ENCODE results near the gene SBSN.

SBSN gene, protein sequence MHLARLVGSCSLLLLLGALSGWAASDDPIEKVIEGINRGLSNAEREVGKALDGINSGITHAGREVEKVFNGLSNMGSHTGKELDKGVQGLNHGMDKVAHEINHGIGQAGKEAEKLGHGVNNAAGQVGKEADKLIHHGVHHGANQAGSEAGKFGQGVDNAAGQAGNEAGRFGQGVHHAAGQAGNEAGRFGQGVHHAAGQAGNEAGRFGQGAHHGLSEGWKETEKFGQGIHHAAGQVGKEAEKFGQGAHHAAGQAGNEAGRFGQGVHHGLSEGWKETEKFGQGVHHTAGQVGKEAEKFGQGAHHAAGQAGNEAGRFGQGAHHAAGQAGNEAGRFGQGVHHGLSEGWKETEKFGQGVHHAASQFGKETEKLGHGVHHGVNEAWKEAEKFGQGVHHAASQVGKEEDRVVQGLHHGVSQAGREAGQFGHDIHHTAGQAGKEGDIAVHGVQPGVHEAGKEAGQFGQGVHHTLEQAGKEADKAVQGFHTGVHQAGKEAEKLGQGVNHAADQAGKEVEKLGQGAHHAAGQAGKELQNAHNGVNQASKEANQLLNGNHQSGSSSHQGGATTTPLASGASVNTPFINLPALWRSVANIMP

DNA sequence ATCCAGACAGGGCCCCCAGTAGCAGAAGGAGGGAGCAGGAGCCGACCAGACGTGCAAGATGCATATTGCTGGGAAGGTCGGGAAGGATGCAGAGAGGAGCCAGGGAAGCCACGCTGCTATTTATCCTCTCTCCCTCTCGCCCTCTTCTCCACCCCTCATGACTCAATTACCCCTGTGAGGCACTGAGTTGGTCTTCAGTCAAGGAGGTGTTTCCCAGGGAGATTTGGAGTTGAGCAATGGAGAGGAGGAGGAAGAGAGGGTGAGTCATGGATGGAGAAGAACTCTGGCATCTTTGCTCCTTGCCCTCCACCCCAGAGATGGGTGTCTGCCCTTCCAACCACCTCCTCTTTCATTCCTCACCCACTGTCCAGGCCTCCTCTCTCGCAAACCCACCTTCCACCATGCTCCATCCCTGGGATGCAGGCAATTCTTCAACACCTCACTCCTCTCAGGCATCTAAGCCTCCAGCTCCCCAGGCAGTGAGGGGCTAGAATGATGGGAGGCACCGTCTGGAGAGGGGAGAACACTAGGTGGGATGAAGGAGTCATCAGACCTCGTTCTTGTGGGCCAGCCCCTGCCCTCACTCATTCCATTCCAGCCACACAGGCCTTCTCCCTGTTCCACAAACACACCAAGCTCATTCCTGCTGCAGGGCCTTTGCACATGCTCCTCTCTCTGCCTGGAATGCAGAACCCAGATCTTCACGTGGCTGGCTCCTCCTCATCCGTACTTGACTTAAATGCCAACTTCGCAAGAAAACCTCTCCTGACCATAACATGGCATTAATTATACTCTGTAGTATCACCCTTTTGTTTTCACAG lies at the start of gene SBSN:
TSS of gene SBSN (minus strand) at position 94 of the 821 bp plus-strand sequence. CDS start at position 64, 30 bp downstream.
- no peak for FAIRE-seq

DNA sequence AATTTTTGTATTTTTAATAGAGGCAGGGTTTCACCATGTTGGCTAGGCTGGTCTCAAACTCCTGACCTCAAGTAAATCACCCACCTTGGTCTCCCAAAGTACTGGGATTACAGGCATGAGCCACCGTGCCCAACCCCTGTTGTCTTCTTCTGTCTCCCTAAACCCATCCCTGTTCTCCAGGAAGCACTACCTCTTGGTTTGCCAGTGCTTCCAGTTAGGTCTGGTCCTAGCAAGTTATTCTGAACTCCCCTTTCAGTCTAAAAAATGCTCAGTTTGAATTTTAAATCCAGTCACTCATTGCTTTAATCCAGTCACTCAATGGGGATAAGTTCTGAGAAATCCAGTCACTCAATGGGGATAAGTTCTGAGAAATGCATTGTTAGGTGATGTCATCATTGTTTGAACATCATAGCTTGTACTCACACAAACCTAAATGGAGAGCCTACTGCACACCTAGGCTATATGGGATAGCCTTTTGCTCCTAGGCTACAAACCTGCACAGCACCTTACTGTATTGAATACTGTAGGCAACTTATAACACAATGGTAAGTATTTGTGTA lies 43.4 kb upstream of the SBSN start:
- FAIRE-seq, result no peak

DNA sequence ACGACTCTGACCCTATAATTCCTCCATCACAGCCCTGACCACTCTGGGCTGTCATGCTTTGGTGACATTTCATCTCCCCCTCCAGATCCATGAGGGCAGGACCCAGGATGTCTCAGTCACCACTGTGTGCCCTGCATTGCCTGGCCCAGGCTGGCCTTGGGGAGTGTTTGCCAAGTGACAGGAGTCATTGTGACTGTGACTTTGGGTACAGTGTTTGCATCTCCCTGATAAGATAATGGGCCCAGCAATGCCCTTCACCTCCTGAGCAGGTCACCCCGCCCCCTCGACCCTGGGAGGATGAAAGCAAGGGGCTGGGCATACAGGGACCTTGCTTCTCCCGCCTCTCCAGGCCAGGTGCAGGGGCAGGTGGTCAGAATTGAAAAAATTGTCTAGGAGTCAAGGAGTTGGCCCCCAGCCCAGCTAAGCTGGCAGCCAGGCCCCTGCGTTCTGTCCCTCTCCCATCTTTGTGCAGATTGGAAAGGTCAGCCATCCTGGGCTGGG lies 41.2 kb upstream of the SBSN start:
- no peak for FAIRE-seq

DNA sequence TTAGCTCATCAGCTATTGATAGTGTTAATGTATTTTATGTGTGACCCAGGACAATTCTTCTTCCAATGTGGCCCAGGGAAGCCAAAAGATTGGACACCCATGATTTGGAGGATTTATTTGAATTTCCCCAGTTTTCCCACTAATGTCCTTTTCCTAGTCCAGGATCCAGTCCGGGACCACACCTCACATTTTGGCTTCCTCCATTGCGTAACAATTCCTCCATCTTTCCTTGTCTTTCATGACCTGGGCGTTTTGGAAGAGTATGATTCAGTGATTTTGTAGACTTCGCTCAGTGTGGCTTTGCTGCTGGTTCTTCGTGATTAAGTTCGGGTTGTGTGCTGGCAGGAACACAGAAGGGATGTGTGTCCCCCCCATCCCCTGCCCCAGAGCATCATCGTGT lies 38.6 kb upstream of the SBSN start:
- FAIRE-seq, result no peak

DNA sequence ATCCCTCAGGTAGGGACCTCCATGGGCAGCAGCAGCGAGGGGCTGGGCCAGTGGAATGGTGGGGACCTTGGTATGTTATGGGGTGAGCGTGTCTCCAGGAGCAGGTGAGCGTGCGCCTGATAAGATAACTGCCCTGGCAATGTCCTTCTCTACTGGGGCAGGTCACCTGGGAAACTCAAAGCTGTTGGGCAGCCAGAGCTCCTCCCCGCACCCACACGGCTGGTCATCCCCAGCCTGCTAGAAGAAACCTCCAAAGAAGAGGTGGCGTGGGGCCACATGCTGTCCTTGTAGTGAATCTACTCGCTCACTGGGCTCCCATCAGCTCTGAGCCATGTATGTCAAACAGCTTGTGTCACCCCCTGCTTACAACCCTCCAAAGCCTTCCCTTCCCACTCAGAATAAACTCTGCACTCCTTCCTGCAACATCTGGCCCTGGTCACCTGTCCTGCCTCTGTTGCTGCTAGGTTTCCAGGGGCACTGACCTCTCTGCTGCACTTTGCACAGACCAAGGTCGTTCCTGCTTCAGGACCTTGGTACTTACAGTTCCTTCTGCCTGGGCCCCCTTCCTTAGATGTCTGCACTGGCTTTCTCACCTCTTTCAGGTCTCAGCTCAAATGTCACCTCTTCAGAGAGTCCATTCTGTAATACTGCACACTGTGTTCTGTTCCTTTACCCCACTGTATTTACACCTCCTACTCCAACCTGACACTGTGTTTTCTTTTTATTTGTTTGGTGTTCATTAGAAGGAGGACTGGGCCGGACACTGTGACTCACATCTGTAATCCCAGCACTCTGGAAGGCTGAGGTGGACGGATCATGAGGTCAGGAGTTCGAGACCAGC lies 37.1 kb upstream of the SBSN start:
- FAIRE-seq, result no peak

DNA sequence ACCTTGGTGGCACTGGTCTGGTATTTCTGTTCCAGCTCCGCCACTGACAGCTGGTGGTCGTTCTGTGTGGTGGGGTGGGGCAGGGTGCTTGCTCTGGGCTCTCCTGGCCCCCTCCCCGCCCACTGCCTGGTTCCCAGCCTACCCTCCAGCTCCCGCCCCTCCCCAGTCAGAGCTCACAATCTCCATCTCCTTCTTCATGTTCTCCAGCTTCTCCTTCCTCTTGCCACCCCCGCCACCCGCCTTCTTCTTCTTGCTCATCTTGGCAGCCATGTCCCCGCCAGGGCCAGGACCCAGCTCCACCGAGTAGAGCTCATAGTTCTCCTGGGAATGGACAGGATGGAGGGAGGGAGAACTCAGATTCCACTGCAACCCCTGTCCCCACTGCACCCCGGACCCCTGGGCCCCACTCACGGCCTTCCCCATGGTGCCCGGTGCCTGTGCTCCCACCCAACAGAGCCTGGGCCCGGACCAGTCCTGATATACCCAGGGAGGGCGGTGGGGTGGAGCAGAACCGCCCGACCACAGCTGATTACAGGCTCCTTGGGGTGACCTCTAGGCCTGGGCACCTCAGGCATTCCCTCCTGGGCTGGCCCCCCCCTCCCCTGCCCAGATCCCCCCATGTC lies 35.2 kb upstream of the SBSN start, which contains the start of gene ATP4A:
TSS of gene ATP4A (minus strand) at position 452 of the 623 bp plus-strand sequence. CDS start at position 423, 29 bp downstream.
- no peak for FAIRE-seq

DNA sequence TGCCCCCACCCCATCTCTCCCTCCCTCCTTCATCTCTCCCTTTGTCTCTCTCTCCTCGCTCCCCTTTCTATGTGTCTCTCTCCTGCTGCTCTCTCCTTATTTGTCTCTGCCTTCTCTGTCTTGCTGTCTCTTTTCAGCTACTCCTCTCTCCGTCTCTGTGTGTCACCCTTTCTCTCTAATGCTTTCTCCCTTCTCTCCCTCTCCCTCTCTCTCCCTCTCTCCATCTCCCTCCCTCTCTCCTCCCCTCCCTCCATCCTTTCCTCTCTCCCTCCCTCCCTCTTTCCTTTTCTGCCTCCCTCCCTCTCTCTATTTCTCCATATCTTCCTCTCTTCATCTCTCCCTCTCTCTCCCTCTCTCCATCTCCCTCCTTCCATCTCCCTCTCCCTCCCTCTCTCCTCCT lies 34.7 kb upstream of the SBSN start:
- FAIRE-seq, result no peak

DNA sequence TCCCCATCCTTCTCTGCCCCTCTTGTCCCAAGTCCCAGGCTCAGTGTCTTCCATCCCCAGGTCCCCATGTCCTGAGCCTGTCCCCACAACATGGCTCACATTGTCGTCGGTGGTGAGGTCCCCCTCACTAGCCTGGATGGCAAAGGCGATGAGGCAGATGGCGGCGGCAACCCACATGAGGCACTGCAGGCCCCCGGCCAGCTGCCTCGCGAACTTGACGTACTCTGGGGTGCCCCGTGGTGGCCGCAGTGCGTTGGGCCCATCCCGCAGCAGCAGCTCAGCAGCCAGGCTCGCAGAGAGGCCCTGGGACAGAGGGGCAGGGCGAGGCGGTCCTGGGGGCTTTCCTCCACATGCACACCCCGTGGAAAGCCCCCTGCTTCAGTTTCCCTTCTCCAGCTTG lies 34.2 kb upstream of the SBSN start:
- FAIRE-seq, result no peak

DNA sequence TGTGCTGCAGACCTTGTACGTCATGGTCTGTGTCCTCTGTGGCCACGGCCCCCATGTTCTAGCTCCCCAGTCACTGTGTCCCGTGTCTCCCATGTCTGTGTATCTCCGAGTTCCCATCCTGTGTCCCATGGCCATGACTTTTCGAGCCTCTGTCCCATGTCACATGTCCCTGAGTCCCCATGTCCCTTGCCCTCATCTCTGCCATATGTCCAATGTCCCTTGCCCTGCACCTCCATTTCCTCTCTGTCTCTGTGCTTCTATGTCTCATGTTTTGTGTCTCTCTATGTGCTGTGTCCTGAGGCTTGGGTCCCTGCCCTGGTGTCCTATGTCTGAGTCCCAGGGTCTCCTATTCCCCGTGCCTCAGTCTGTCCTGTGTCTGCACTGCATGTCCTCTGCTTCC lies 33.3 kb upstream of the SBSN start:
- no peak for FAIRE-seq

DNA sequence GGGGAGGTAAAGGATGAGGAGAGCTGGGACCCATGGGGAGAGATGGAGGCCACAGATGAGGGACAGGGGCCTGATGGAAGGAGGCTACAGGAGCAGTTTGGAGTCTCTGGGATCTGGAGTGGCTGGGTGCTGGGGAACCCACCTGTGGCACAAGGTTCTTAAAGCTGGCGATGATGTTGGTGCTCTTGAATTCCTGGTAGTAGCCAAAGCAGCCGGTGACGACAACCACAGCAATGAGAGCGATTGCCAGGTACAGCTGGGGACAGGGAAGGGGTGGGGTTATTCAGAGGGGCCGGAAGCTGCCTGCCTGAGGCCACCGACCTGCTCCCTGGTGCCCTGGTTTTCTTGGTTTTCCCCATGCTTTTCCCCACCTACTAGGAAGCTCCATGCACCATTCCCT lies 32.6 kb upstream of the SBSN start:
- FAIRE-seq, result no peak

DNA sequence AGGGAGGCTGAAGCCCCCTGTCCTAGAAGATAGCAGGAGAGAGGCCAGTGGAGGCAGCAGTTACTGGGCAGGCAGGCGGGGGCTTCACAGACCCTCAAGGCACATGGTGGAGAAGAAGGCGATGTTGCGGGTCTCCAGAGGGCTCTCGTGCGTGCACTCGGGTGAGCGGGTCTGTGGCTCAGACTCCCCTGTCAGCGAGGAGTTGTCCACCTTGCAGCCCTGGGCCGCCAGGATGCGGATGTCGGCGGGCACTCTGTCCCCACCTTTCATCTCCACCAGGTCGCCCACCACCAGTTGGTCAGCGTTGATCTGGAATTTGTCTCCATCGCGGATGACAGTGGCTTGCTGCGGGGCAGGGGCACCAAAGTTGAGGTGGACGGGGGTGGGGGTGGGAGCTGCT lies 32.2 kb upstream of the SBSN start:
- FAIRE-seq, result no peak

DNA sequence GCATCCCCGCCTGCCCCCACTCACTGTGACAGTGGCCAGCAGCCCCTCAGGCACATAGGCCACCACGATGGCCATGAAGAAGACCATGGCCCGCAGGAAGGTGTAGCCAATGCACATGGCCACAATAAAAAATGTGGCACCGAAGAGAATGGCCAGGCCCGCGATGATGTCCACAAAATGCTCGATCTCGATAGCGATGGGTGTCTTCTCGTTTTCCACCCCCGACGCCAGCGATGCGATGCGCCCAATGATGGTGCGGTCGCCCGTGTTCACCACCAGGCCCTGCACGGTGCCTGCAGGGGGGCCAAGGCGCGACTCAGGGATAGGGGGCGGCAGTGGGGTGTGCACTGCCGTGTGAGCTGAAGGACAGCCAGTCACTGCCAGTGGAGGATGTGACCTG lies 31.7 kb upstream of the SBSN start:
- no peak for FAIRE-seq

DNA sequence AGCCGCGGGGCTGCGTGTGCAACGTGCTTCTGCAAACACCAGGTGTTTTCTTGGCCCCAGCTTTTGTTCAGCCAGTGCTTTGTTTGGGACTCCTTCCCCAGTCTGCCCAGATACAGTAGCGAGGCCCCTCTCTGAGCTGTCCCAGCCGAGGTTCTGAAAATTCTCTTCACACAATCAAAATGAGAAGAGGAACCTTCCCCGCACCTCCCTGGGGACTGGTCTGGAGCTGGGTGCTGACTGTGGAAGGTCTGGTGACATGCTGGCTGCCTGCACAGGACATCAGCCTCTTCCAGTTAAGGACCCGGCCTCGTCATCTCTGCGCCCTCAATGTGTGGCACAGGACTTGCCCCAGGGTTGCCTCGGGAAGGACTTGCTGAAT lies 31.2 kb upstream of the SBSN start:
- FAIRE-seq, result no peak

DNA sequence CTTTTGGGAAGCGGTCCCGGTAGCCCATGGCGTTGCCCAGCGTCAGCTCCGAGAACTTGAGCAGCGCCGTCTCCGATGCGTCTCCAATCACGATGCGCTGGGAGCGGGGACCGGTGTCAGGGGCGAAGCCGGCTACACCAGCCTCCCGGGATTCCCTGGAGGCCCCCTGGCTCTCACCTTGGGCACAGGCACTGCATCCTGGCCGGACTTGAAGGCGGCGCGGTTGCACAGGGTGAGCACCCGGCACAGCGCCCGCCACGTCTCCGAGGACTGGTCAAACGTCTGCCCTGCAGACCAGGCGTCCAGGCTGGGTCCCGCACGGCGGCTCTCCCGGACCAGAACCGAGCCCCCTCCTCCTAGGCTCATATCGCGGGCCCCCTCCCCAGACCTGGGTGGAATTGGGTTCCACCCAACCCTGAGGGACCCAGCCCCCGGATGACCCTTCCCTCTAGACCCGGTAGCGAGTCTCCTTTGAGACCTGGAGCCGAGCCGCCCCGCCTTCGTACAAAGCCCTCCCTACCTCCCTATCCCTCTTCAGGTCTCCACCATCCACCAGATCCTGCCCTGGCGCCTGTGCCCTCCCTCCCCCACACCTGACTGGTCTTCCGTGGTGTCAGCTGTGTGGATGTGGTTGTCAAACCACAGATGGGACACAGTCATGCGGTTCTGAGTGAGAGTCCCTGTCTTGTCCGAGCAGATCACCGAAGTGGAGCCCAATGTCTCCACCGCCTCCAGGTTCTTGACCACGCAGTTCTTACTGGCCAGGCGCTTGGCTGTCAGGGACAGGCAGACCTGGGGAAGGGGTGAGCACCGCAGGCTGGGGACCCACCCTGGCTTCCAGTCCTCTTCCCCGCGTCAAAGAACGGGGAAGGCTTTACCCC lies 30.5 kb upstream of the SBSN start:
- no peak for FAIRE-seq

DNA sequence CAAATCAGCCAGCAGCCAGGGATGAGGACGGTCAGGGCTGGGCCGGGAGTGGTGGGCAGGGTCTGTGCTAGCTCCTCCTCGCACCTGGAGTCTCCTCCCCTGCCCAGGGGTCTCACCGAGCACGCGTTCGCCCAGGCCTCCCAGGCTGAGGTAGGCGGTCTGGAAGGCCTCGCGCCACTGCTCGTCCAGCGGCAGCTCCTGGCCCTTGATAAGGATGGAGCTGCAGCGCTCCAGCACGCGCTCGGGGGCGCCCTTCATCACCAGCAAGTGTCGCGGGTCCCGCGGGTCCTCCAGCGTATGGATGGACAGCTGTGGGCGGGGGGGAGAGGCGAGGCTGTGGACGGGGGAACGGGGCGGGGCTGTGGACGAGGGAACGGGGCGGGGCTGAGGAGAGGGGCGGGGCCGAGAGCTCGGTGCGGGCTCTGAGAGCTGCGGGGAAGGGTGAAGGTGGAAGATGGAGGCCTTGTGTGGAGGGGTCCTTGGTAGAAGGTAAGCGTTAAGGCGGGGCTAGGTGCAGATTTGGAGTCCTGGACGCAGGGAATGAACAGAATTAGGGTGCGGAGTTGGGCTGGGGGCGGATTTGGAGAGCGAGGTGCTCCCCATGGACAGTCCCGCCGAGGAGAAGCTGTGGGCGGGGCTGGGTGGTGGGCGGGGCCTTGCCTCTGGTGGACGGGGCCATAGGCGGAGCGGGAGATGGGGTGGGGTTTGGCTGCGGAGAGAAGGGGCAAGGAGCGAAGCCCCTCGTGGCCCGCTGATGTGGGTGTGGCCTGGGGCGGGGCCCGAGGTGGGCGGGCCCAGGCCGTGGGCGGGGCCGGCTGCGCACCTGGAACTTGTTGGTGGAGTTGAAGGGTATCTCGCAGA lies 29.7 kb upstream of the SBSN start:
- no peak for FAIRE-seq

DNA sequence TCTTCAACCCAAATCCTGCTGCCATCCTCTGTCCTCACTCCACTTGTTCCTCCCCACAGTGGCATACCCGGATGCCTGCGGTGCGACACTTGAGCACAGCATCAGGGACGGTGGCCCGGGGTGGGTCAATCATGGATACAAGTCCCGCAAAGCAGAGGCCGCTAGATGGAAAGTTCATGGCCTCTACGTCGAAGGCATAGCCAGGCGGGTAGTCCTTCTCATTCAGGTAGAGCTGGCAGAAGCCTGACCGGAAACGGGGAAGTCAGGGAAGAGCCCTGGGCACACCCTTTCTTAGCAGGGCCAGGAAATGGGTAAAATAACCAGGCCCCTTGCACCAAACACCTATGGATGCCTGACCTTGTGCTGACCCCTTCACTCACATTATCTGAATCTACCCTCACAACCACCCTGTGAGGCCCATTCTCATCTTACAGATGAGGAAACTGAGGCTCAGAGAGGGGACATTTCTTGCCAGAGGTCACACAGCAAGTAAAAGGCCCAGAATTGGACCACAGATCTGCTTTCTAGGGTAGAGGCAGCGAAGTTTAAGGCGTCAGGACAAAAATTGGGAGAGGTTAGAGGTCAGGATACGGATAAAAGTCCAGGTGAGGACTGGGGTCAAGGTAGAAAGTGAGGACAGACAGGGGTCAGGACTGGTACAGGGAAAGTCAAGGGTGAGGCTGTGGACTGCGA lies 28.9 kb upstream of the SBSN start:
- no peak for FAIRE-seq

DNA sequence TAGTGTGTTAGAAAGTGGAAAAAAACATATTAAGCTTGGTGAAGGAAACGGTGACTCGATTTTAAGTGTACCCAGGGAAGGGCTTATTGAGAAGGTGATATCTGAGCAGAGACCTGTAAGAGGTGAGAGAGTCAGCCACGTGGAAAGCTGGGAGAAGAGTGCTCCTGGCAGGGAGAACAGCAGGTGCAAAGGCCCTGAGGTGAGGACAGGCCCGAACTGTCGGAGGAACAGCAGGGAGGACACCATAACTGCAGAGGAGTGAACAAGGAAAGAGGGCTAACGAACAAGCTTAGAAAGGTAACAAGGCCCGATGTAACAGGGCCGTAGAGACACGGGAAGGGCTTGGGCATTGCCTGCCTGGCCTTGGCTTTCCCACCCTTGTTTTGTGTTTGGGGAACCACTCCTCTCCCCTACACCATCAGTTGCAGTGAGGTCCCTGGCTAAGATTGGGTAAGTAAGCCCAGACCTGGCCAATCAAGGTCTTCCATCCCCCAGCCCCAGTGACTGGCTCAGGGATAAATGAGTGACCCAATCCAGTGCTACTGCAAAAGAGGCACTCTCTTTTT lies 28.0 kb upstream of the SBSN start:
- FAIRE-seq, result no peak

DNA sequence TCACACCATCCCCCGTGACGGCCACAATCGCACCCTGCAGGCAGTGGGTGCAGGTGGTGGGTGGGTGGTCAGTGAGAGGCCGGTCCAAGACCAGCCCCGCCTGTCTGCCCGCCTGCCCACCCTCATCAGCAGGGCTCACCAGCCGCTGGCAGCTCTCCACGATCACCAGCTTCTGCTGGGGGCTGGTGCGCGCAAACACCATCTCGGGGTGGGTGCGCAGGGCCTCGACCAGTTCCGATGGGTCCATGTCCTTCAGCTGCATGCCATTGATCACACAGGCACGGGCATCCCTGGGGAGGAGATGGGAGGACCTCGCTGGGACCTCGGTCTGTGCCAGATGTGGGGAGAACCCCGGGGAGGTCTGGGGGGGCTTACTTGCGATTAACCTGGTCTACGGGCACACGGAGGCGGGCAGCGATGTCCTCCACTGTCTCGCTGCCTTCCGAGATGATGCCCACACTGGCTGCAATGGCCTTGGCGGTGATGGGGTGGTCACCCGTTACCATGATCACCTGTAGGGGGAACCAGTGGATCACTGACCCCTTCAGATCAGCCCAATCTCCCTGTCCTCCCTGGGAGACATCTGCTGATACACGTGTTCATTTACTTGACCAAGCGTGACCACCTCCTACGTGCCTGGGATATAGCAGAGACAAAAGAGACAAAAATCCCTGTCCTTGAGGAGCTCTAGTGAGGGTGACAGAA lies 27.3 kb upstream of the SBSN start:
- no peak for FAIRE-seq
